Stromal cell of bone marrow (primary cell): ENCODE data around the gene VPS9D1.

Source experiments
- DNase-seq: peaks from one replicate; pipeline ENCODE4 v3.0.0-alpha.2; 2012; ENCODE audit warnings: low read depth

The VPS9D1 gene

GRCh38 chr16:89720813-89721545 is at the start of gene VPS9D1, which contains the start of gene ZNF276:
Gene VPS9D1 (minus strand): TSS chr16:89720898. CDS start chr16:89720861, 37 bp downstream.
Gene ZNF276 (plus strand): TSS chr16:89721537. CDS start chr16:89721641, 104 bp downstream.
- peak; percentile 56 for DNase-seq

- DNase-seq: no peak
These were observed 49.7 kb upstream of the VPS9D1 start for GRCh38 chr16:89770367-89770766.

DNA sequence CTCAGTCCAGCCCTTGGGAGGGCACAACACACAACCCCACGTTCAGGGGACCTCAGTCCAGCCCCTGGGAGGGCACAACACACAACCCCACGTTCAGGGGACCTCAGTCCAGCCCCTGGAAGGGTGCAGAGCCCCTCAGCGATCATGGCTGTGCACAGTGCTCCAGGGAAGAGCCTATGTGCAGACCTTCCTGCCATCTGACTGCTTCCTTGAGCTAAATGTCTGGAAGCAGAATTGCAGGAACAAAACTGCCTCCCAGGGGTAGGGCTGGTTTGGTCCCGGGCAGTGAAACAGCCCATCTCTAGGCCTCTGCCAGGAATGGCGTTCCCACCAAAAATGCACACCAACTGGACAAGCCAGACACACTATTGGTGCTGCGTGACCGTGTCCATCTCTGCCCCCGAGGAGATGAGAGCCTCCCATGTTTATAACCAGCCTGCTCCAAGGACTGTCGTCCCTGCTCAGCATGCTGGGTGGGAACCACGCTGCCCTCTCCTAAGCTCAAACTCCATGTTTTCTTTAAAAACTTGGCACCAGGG is 44.7 kb upstream of the VPS9D1 start:
- DNase-seq: no peak

DNA sequence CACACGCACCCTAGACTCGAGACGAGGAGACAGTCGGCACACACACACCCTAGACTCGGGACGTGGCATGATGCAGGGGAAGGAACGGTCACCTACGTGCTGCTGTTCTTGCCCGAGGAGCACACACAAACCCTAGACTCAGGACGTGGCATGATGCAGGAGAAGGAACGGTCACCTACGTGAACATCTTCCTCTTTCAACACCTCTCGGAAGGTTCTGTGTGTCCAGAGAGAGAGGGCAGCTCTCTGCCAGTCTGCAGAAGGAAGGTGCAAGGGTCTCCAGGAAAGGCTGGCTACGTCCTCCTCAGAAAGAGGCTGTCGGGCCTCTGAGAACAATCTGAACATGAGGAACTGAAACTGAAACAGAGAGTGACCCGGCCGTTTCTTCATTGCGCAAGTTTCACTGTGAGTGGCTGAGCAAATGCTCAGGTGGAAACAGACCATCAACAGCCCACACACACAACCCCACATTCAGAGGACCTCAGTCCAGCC is 44.1 kb upstream of the VPS9D1 start:
- DNase-seq: peak; percentile 5

DNA sequence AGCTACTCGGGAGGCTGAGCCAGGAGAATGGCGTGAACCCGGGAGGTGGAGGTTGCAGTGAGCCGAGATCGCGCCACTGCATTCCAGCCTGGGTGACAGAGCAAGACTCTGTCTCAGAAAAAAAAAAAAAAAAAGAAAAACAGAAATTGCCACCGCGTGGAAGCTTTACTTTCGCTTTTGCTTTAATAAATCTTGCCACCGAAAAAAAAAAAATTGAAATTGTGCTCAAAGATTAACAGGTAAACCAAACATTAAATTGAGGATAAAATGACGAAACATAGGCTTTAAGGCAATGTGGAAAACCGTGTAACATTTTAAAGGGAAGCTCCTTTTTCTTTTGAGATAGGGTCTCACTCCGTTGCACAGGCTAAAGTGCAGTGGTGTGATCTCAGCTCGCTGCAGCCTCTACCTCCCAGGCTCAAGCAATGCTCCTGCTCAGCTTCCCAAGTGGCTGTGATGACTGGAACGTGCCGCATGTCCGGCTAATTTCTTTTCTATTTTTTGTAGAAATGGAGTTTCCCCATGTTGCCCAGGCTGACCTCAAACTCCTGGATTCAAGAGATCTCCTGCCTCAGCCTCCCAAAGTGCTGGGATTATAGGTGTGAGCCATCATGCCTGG is 40.7 kb upstream of the VPS9D1 start:
- no peak for DNase-seq

DNA sequence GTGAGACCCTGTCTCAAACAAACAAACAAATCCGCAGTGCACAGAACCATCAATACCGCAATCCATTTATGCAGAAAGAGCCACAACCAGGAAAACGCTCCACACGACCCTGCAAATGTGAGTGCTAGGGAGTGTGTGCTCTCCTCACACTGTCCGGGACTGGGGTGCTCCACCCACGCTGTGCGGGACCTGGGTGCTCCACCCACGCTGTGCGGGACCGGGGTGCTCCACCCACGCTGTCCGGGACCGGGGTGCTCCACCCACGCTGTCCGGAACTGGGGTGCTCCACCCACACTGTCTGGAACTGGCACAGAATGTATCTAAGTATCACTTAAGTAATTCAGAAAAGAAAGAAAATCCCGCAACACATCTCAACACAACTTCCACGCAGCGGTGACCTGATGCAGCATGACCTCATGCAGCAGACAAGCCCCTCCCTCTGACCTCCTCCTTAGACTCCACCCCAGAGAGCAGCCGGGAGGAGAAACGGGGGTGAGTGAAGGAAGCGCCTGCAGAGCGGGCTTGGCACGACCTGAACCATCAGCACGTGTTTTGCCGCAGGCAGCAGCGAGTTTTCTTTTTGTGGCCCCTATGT is 39.1 kb upstream of the VPS9D1 start:
- no peak for DNase-seq

DNA sequence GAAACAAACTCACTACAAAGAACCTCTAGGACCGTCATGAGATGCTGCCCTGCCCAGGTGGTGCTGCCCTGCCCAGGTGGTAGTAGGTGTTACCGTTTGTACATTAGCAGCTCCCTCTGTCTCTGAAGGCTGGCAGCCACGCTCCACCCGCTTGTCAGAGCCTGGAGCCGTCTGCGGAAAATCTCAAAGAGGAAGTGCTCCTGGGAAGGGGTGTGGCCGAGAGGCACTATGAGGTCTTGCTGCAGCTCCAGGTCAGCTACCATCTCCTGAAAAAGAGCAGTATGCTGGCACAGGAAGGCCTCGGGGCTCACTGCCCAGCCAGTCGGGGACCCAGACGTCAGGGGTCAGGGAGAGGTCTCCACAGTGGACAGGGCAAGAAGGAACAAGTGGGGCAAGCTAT is 28.9 kb upstream of the VPS9D1 start:
- no peak for DNase-seq

DNA sequence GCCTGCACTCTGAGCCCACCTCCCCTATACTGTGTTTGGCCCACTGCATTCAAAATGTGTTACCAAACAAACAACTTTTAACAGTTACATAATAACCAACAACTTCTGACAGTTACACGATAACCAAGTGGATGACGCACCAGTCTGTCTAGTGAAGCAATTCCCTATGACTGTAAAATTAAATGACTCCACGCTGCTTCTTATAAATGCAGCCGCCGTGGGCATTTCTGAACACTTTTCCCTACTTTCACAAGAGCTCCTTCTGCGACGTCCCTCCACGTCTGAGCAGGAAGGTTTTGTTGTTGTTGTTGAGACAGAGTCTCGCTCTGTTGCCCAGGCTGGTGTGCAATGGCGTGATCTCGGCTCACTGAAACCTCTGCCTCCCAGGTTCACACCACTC is 28.2 kb upstream of the VPS9D1 start:
- no peak for DNase-seq

DNA sequence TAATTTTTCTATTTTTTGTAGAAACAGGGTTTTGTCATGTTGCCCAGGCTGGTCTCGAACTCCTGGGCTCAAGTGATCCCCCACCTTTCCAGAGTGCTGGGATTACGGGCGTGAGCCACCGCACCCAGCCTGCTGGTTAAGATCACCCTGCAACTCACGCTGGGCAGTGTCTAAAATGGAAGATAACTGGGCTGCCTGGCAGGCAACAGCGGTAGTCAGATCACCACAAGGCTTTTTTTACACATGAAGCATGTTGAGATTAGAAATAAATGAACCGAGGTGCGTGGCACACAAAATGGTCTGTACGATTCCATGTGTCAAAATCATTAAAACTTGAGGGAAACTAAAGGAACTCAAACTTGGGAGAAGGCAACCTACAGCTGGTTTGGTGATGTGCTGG is 27.4 kb upstream of the VPS9D1 start:
- DNase-seq: no peak

DNA sequence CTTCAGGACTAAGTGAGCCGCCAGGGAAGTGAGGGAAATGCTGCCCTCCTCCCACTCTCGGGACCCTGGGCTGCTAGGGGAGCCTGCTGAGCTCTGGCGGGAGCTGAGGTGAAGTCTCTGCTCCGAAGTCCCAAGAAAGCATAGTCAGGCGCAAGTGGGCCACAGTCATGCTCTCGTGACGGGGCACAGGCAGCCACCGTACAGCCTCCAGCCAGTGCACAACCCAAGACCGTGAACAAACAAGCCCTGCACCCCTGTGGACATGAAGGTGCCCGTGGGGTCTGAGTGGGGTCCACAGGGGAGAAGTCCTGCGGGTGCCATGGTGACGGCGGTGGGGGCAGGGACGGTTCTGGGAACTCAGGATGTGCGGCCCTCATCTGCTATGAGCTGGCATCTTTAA is 25.3 kb upstream of the VPS9D1 start:
- no peak for DNase-seq

DNA sequence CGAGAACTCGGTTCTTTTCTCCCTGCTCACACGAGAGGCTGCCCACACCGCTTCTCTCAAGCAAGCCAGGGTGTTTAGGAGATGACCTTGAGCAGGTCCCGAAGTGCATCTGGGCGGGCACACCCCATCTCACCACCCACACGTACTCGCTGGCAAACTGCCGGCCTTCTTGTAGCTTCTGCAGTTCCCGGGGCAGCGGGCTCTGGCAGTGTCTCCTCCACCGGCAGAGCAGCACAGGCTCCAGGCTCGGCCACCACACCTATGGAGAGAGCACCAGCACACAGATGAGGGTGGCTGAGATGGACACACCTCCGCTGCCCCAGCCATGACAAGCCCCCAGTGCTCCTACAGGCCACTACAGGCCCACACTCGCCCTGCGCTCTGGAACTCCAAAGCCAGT is 24.1 kb upstream of the VPS9D1 start:
- no peak for DNase-seq

- DNase-seq: no peak
These were observed 22.2 kb upstream of the VPS9D1 start for GRCh38 chr16:89742948-89743347.

GRCh38 chr16:89741342-89742014 is 20.8 kb upstream of the VPS9D1 start:
- no peak for DNase-seq

DNA sequence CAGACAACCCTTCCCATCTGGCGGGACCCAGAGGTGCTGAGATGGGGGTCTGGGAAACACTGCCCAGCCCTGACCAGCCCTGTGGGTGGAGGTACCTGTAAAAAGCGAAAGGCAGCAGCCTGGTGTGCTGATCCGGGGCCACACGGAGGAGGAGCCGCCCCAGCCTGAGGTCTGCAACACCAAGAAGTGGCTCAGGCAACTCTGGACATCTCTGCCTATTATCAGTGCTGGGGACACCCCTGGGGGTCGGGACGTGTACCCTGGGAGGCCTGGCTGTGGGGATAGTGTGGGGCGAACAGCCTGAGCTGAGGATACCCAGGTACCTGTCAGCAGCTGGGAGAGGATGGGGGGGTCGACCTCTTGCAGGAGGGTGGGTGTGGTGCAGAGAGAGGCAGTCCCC is 18.7 kb upstream of the VPS9D1 start:
- no peak for DNase-seq

DNA sequence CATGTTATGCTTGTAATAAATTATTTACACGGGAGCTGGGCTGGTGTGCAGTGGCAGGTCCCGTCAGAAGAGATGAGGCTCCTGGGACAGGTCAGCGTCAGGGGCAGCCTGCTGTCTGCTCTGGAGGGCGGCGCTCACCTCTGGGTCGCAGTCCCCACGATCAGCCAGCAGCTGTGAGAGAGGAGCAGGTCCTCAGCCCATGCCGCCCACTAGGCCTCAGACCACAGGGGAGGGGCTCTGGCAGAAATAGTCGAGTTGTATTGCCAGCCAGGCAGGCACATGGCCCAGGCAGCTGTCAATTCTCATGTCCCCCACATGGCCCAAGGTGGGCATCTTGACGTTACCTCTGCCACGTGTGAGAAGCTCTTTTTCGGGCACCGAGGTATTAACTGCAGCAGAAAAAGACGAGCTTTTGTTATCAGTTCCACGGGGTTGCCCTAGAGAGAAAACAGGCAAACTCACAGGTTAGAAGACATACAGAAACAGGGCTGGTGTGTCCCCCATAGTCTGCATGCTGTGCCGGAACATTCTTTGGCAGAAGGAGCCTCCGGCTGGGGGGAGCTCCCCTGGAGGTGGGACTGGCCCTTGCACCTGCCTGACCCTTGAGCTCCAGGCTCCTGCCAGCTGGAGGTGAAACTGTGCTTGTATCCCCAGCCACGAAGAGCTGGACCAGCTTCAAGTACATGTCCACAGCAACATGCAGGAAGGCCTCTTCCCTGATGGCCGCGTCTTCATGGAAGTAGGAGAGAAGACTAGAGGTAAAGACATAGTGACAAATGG is 18.0 kb upstream of the VPS9D1 start:
- no peak for DNase-seq

DNA sequence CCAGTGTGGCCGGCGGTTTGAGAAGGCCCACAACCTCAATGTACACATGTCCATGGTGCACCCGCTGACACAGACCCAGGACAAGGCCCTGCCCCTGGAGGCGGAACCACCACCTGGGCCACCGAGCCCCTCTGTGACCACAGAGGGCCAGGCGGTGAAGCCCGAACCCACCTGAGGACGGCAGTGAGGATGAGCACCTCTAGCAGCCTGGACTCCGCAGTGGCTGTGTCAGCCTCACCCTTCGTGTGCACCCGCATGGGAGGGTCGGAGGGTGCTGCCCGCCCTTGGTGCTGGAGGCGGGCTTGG is 17.3 kb upstream of the VPS9D1 start:
- DNase-seq: no peak

- DNase-seq: no peak
These were observed 16.8 kb upstream of the VPS9D1 start for GRCh38 chr16:89737341-89738071.

DNA sequence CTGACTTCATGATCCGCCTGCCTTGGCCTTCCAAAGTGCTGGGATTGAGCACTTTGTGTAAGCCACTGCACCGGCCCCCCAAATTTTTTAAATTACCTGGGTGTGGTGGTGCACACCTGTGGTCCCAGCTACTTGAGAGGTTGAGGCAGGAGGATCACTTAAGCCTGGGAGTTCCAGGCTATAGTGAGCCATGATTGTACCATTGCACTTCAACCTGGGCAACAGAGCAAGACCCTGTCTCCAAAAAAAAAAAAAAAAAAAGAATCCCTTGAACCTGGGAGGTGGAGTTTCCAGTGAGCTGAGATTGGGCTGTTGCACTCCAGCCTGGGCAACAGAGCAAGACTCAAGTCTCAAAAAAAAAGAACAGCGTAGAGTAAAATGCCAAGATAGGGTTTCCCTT is 15.9 kb upstream of the VPS9D1 start:
- no peak for DNase-seq

GRCh38 chr16:89733792-89734191 is 13.1 kb upstream of the VPS9D1 start:
- no peak for DNase-seq

- no peak for DNase-seq
These were observed 12.6 kb upstream of the VPS9D1 start for GRCh38 chr16:89733322-89733721.

- no peak for DNase-seq
These were observed 12.2 kb upstream of the VPS9D1 start for GRCh38 chr16:89732918-89733242.
